ENCODE results near the gene PDIK1L.

PDIK1L gene

DNA sequence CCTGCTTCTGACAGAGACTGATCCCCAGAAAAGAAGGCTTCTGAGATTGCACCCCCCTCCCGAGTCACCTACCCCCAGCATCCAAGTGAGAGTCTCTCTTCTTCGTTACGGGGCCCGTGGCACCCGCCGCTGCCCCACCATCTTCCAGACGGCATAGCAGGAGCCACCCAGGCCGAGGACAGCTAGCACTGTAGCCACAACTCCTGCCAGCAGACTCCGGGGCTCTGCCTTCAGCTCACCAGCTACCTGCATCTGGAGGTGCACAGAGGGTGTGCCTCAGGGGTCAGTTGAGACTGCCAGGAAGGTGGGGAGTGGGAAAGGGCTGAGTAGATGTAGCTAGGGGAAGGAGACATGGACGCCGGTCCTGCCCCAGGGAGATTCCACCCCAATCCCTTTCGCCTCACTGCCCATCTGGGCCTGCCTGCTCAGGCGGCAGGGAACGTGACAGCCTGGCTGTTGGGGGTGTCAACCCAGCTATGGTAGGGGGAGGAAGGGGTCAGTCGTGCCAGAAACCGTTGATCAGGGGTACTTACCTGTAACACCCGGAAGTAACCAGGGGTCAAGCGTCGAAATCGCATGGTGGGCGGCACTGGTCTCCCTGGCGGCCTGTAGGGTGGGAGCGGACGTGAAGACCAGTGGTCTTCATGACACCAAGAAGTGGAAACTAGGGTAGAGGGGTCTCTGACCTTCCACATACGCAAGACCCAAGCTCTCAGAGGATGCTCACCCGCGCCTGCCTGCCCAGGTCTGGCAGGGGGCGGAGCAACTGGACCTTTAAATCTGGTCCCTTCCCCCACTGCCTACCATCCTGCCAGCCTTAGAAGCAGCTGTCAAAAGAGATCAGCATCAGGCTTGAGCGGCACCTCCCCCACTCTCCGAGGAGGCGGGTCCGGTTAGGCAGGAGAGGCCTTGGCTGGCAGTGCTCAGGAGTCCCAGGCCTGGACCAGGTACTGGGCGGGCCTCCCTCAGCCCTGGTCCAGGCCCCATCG is 59.8 kb downstream of the PDIK1L start, which contains the start of gene ZNF593OS:
Gene ZNF593OS (minus strand): TSS at position 749 of the 989 bp plus-strand sequence. CDS start 171 bp downstream, at position 578.
- Histone ChIP-seq H3K36me3 (replicated peaks in 1 of 2; ENCODE audit: control insufficient read depth in 2 of 2, insufficient read depth in 2 of 2, low read length in 2 of 2) (peaks cover 7 to 11% of the 10 kb centered on the region in 2 donors), H3K27ac (replicated peaks; ENCODE audit: low read length) (no peak within 1 kb of the TSS), H2AFZ (ENCODE audit: low read length) (no peak within 1 kb of the TSS), H3K4me2 (ENCODE audit: insufficient read depth, low read length, poor library complexity, severe bottlenecking) (no peak within 1 kb of the TSS), H3K27me3 (ENCODE audit: control insufficient read depth in 3 of 3, insufficient read depth in 3 of 3, low read depth in 1 of 3, low read length in 3 of 3) (no peaks in the 10 kb centered on the region), H3K9me3 (replicated peaks in 1 of 2; ENCODE audit: control insufficient read depth in 2 of 2, insufficient read depth in 1 of 2, low read depth in 1 of 2, low read length in 2 of 2) (no peaks in the 10 kb centered on the region), H3K4ac (ENCODE audit: low read length) (no peak within 1 kb of the TSS), H3K79me1 (ENCODE audit: low read depth, low read length) (peaks cover 8% of the 10 kb centered on the region), H3K4me3 (ENCODE audit: low read length in 2 of 2) (peak within 1 kb of the TSS; percentile 70 to 87), H4K91ac (ENCODE audit: low read depth, low read length, poor library complexity) (no peak within 1 kb of the TSS), H2BK5ac (ENCODE audit: low read length) (no peak within 1 kb of the TSS), H3K14ac (ENCODE audit: low read length) (no peak within 1 kb of the TSS), H3K9ac (ENCODE audit: low read depth, low read length, poor library complexity) (no peak within 1 kb of the TSS), H3K18ac (ENCODE audit: low read length) (no peak within 1 kb of the TSS), H3K23ac (ENCODE audit: low read depth, low read length, poor library complexity) (no peak within 1 kb of the TSS), H2BK15ac (ENCODE audit: low read length) (peak within 1 kb of the TSS; percentile 4), H3K4me1 (ENCODE audit: control insufficient read depth in 2 of 2, insufficient read depth in 1 of 2, low read depth in 1 of 2, low read length in 2 of 2) (peaks cover 20 to 29% of the 10 kb centered on the region in 2 donors), H2AK5ac (ENCODE audit: low read depth, low read length) (peak within 1 kb of the TSS; percentile 86), H4K8ac (ENCODE audit: low read depth, low read length) (no peak within 1 kb of the TSS), H2BK120ac (ENCODE audit: low read depth, low read length) (no peak within 1 kb of the TSS), H2BK12ac (ENCODE audit: low read length) (no peak within 1 kb of the TSS)
- WGBS, 2 donors (ENCODE audit: extremely low coverage in 2 of 2, insufficient read length in 2 of 2, insufficient replicate concordance in 1 of 2), result no CpG with 5 or more reads among the region's 34 CpGs
- DNase-seq (ENCODE audit: low spot score), result no peak

All from neuronal stem cell (in vitro differentiated cells).